ENCODE data around the gene RPIA. TPM values are rescaled to one million over a fixed set of nuclear protein-coding genes. Genes with fewer than 3 reads are reported as not detected.

RPIA gene
- total and polyA plus RNA-seq, 4 donors: 16.8 to 25.3 (median 18.4) TPM

DNA sequence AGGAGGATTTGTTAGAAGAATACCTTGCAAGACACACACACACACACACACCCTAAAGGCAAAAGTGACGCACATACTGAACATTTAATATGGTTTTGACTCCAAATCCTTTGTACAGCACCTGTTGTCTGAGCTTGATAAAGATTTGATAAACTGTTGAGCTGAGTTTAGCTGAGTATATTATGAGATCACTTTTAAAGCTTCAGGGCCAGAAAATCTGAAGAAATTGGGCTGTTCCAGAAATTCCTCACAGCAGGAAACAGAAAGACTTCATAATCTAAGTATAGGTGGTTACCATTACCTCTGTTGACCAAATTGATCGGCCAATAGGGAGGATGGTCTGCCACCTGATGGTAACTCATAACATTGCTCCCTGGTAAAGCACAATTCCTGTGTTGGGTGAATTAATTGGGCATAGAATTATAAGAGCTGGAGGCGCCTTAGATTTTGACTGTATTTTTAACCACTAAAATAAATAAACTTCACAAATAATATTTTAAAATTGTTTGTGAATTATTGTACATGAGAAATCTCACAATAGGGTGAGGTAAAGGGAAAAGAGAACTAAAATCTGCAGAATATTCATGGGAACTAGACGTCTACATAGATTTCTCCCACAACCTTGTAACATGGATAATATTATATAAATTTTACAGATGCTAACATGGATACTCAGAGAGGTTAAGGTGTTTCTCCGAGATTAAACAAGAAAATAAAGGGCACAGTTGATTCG lies 21.8 kb upstream of the RPIA start:
- TF ChIP-seq, protein P1, sequence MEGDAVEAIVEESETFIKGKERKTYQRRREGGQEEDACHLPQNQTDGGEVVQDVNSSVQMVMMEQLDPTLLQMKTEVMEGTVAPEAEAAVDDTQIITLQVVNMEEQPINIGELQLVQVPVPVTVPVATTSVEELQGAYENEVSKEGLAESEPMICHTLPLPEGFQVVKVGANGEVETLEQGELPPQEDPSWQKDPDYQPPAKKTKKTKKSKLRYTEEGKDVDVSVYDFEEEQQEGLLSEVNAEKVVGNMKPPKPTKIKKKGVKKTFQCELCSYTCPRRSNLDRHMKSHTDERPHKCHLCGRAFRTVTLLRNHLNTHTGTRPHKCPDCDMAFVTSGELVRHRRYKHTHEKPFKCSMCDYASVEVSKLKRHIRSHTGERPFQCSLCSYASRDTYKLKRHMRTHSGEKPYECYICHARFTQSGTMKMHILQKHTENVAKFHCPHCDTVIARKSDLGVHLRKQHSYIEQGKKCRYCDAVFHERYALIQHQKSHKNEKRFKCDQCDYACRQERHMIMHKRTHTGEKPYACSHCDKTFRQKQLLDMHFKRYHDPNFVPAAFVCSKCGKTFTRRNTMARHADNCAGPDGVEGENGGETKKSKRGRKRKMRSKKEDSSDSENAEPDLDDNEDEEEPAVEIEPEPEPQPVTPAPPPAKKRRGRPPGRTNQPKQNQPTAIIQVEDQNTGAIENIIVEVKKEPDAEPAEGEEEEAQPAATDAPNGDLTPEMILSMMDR (IDR thresholded peaks at IDR 0.05; ENCODE audit: control extremely low read depth, extremely low read depth): peak; percentile 42
- no peak overlapping the region for H3K4me3 ChIP-seq
- DNase-seq (peak in 2 of 3 donors; percentile 15 to 35), ATAC-seq (ENCODE audit: insufficient read depth, low FRiP score) (no peak)
- 75 to 77% methylated on average over 6 of the region's 6 CpGs for WGBS, 2 donors
- H3K9ac ChIP-seq (ENCODE audit: insufficient read depth in 1 of 2, low read length in 2 of 2): no peak overlapping the region
- H3K27ac ChIP-seq (ENCODE audit: low read depth in 1 of 2, low read length in 1 of 2): no peak overlapping the region
- no peaks in the 10 kb centered on the region for H3K4me1 ChIP-seq (ENCODE audit: control insufficient read depth in 5 of 5, insufficient read depth in 5 of 5, low read length in 5 of 5)
- no peaks in the 10 kb centered on the region for H3K27me3 ChIP-seq (ENCODE audit: control insufficient read depth in 3 of 3, insufficient read depth in 3 of 3, low read length in 2 of 3)
- H3K36me3 ChIP-seq (ENCODE audit: control insufficient read depth in 4 of 4, insufficient read depth in 4 of 4, low read length in 4 of 4): no peaks in the 10 kb centered on the region
- H3K9me3 ChIP-seq (ENCODE audit: control insufficient read depth in 4 of 4, insufficient read depth in 3 of 4, low read length in 3 of 4): no peaks in the 10 kb centered on the region

DNA sequence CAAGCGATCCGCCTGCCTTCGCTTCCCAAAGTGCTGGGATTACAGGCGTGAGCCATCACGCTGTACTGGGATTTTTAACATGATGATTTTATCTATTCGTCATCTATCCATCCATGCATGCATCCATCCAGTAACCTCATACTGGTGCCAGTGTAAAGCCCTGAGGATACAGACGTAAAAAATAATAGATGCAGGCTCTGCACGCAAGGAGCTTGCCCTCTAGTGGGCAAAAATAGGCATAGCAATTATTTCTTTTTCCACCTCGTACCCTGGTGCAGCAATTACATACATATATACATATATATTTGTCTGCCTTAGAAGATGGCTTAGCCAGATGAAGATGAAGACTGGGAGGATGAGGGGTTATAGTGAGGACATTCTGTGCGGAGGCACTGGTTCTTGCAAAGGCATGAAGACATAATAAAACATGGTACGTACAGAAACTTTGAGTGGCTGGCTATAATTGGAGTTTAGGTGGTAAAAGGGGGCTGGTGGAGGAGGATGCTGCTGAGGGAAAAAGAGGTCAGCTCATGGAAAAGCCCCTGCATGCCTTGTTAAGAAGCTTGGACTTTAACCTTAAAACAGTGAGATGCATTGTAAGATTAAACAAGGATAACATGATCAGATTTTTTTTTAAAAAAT lies 19.6 kb upstream of the RPIA start:
- Histone ChIP-seq H3K27me3 (ENCODE audit: control insufficient read depth in 3 of 3, insufficient read depth in 3 of 3, low read length in 2 of 3) (no peaks in the 10 kb centered on the region), H3K9me3 (ENCODE audit: control insufficient read depth in 4 of 4, insufficient read depth in 3 of 4, low read length in 3 of 4) (no peaks in the 10 kb centered on the region), H3K36me3 (ENCODE audit: control insufficient read depth in 4 of 4, insufficient read depth in 4 of 4, low read length in 4 of 4) (no peaks in the 10 kb centered on the region), H3K4me3 (no peak overlapping the region), H3K4me1 (ENCODE audit: control insufficient read depth in 5 of 5, insufficient read depth in 5 of 5, low read length in 5 of 5) (no peaks in the 10 kb centered on the region), H3K27ac (ENCODE audit: low read depth in 1 of 2, low read length in 1 of 2) (no peak overlapping the region), H3K9ac (ENCODE audit: insufficient read depth in 1 of 2, low read length in 2 of 2) (no peak overlapping the region)
- TF ChIP-seq, protein P1 (IDR thresholded peaks at IDR 0.05; ENCODE audit: control extremely low read depth, extremely low read depth): peak; percentile 65
- DNase-seq: peak in 2 of 3 donors; percentile 60 to 62
- 50% methylated on average over 11 of the region's 11 CpGs for WGBS, 2 donors
- ATAC-seq (ENCODE audit: insufficient read depth, low FRiP score): peak; percentile 41

DNA sequence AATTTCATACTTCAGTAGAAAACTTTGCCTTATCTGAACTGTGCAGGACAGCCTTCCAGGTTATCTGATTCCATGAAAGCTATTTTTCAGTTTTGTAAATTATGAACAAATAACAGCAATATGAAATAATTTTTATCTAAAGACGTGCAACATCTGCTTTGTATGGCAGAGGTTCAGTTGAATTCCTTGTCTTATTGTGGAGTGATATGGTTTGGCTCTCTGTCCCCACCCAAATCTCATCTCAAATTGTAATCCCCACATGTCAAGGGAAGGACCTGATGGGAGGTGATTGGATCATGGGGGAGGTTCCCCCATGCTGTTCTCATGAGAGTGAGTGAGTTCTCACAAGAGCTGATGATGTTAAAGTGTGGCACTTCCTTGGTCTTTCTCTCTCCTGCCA lies 18.1 kb upstream of the RPIA start:
- TF ChIP-seq, protein P1 (IDR thresholded peaks at IDR 0.05; ENCODE audit: control extremely low read depth, extremely low read depth): no peak
- H3K4me3 ChIP-seq: no peak overlapping the region
- no peaks in the 10 kb centered on the region for H3K36me3 ChIP-seq (ENCODE audit: control insufficient read depth in 4 of 4, insufficient read depth in 4 of 4, low read length in 4 of 4)
- H3K4me1 ChIP-seq (ENCODE audit: control insufficient read depth in 5 of 5, insufficient read depth in 5 of 5, low read length in 5 of 5): no peaks in the 10 kb centered on the region
- H3K27ac ChIP-seq (ENCODE audit: low read depth in 1 of 2, low read length in 1 of 2): no peak overlapping the region
- H3K9ac ChIP-seq (ENCODE audit: insufficient read depth in 1 of 2, low read length in 2 of 2): no peak overlapping the region
- H3K9me3 ChIP-seq (ENCODE audit: control insufficient read depth in 4 of 4, insufficient read depth in 3 of 4, low read length in 3 of 4): no peaks in the 10 kb centered on the region
- no peak for ATAC-seq (ENCODE audit: insufficient read depth, low FRiP score)
- 84 to 89% methylated on average over 1 of the region's 1 CpG for WGBS, 2 donors
- no peaks in the 10 kb centered on the region for H3K27me3 ChIP-seq (ENCODE audit: control insufficient read depth in 3 of 3, insufficient read depth in 3 of 3, low read length in 2 of 3)
- no peak for DNase-seq
